ENCODE data around the gene ERG.

Gene ERG

GRCh38 chr21:38499296-38499695, 1.0 kb upstream of the ERG start:
- no peak for DNase-seq (ENCODE audit: low spot score)

- no peak for DNase-seq (ENCODE audit: low spot score)
These were observed 2.1 kb downstream of the ERG start for GRCh38 chr21:38496224-38496623.

GRCh38 chr21:38495696-38496095, 2.6 kb downstream of the ERG start:
- no peak for DNase-seq (ENCODE audit: low spot score)

GRCh38 chr21:38495242-38495641, 3.0 kb downstream of the ERG start:
- DNase-seq (ENCODE audit: low spot score), result no peak

- DNase-seq (ENCODE audit: low spot score), result no peak
These were observed 3.6 kb downstream of the ERG start for GRCh38 chr21:38494703-38495102.

GRCh38 chr21:38494251-38494642, 4.0 kb downstream of the ERG start:
- no peak for DNase-seq (ENCODE audit: low spot score)

DNA sequence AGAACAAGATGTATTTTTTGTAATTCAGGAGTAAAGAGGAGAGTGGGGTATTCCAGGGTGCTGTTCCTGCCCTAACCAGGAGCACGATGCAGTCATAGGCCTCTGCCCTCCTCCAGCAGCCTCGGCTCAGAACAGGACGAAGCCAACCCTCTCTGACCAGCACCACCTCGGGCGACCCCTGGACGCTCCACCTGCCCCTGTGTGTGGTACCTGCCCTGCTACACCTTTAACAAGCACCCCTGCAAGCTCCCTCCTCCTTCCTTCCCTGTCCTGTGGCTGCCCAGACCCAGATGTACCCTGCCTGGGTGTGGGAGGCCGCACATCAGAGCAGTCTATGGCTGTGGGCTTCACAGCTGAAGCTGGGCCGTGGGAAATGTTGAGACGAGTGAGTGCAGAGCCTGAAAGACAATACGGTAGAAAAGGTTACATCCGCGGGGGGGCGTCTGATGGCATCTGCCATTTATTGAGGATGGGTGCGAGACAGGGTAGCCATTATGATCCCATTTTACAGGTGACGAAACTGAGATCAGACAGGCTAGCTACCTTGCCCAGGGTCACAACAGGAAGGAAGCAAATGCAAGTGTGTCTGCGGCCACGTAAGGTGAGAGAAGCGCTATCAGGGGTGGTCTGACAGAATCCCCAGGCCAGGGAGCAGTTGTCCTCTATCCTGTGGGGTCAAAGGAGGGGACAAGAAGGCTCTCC, 4.6 kb downstream of the ERG start:
- no peak for DNase-seq (ENCODE audit: low spot score)

DNA sequence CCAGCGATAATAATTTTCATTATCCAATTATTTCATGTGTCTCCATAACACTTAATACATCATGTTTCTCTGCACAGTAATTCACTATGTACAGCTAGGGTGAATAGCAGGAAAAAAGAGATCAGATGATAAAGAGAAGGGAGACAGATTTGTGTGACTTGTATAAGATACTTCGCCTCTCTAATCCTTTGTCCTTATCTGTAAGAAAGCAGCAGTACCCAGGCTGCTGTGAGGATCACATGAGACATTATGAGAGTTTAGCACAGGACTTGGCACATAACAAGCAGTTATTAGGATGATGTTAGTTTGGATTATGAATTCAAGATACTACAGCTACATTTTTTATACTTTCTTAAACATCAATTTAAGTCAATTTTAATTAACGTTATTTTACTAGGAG, 6.3 kb downstream of the ERG start:
- no peak for DNase-seq (ENCODE audit: low spot score)

GRCh38 chr21:38491536-38491935, 6.7 kb downstream of the ERG start:
- DNase-seq (ENCODE audit: low spot score), result no peak

DNA sequence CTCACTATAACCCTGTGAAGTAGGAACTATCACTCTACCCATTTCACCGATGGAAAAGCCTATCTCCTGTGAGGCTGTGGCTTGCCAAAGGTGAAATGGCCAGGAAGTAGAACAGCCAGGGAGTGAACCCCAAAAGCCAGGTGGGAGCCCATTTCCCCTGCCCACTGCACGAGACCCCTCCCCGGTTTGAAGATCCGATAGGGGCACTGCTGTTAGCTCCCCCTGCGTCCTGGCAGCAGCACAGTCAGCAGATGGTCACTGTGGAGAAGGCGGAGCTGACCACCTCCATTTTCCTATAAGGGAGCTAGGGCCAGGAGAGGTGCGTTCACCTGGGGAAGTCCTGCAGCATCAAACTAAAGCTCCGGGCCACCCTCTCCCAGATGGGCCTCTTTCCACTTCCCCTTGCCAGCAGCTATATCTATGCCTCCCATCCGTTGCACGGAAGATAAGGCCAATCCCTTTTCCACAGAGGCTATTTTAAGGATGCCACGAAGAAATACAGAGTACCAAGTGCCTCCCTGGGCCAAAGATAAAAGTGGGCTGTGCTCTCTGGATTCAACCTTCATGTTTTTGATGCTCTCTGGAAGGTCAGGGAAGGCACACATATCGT, 7.8 kb downstream of the ERG start:
- no peak for DNase-seq (ENCODE audit: low spot score)

GRCh38 chr21:38489729-38490128, 8.5 kb downstream of the ERG start:
- DNase-seq (ENCODE audit: low spot score), result no peak

GRCh38 chr21:38489271-38489652, 9.0 kb downstream of the ERG start:
- no peak for DNase-seq (ENCODE audit: low spot score)

- DNase-seq (ENCODE audit: low spot score), result no peak
These were observed 9.5 kb downstream of the ERG start for GRCh38 chr21:38488640-38489270.

DNA sequence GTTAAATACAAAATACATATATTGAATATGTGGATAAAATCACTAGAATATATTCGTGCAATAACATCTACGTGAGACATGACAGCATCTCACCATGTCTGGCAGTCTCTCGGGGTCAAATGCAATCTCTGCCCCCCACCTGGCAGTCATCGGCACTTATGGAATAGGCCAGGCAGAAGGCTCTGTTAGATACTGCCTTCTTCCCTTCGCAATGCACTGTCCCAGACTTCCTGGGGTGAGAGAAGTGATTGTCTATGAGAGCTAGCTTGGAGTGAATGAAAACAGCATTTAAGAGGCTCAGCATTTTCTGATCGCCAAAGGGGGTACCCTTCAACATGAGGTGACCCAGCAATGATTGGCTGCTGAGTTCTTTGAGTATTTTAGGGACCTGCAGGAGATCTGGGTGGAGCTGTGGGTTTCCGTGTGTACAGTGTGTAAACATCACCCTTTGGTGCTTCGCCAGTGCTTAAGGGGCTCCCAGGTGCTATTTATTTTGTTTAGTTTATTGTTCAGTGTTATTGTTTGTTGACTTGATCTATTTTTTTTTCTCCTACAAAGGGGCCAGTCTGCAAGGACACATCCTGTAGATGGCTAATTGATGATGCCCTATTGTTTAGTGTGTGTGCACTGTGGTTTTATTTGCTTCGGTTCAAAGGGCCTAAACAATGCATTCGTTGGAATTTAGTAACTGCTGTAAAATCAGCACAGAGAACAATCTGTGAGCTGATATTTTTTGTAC, 10.2 kb downstream of the ERG start:
- no peak for DNase-seq (ENCODE audit: low spot score)

DNA sequence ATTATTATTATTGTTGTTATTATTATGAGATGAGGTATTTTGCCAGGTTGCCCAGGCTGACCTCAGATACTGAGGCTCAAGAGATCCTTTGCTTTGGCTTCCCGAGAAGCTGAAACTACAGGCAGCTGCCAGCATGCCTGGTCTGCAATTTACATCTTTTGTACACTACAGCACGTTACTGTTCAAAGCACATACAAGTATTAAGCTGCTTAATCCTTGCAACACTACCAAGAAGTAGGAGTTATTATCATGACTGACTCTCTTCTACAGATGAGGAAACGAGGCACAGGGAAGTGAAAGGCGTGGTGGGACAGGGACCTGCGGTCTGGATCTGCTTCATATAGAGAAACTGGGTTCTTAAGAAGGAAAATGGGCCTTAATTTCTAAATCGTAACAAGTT, 11.6 kb downstream of the ERG start:
- DNase-seq (ENCODE audit: low spot score), result no peak

DNA sequence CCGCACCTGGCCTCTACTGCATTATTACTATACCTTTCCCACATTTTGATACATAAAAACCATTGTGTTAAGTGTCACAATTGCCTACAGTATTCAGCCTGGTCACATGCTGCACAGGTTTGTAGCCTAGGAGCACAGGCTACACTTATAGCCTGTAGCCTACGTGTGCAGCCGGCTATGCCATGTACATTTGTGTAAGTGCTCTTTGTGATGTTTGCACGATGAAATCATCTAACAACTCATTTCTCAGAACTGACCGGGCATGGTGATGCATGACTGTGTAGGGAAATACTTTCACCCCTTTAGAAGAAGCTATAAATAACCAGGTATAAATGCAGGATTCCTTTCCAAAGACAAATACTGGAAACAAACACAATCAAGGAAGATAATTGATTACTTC, 12.1 kb downstream of the ERG start:
- DNase-seq (ENCODE audit: low spot score), result no peak

DNA sequence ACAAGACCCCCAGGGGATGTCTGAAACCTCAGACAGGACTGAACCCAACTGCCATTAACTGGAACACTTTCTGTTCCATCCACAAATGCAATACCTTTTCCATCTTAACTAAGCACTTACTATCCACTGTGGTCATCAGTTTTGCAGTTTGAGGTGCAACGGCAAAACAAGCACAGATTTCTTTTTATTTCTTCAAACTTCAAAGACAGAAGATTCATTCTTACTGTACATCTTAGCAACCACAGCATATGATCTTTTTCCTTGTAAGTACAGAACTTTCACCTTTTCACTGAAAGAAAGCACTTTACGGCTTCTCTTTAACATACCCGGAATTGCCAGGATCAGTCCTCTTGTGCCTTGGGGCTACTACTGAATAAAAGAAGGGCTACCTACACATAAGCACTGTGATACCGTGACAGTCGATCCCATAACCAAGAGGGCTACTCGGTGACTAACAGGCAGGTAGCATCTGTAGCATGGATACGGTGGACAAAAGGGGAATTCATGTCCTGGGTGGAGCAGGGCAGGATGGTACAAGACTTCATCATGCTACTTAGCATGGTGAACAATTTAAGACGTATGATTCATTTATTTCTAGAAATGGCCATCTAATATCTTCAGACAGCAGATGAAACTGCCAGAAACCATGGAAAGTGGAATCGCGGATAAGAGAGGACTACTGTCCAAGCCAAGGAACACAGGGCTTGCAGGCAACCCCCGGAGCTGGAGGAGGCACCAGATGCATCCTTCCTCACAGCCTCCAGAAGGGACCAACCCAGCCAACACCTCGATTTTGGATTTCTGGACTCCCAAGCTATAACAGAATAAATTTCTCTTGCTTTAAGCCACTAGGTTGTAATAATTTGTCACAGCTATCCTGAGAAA, 18.4 kb downstream of the ERG start:
- no peak for DNase-seq (ENCODE audit: low spot score)

DNA sequence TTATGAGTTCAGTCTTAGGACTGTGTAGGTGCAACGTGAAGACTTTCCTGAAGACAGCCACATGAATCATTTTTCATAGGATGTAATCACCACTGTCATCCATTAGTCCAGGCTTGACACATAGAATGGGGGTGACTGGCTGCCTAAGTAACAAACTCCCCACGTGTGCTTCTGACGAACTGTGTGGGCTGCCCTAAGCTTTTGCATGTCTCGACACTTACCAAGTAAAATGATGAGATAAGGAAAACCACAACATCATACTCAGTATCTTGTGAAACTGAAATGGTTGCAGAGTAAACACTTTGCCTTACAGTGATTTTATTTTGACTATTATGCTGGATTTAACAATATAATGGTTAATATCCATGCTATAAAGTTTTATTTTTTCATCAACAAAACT, 19.5 kb downstream of the ERG start:
- DNase-seq (ENCODE audit: low spot score), result no peak

DNA sequence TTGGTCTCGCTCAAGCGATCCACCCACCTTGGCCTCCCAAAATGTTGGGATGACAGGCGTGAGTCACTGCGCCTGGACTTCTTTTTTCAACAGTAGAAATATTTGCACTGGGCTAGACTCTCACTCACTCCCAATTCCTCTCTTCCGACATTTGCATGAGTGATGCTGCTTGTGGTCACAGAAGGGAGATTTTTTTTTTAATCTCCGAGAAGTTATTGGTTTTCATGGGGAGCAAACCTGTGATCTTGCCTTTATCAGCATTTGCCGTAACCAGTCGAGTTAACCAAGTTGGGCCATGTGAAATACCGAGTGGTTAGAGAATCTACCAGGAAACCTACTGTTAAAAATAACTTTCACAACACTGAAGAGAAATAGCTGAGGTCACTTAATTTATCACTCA, 21.1 kb downstream of the ERG start:
- DNase-seq (ENCODE audit: low spot score), result no peak

GRCh38 chr21:38476385-38476784, 21.9 kb downstream of the ERG start:
- no peak for DNase-seq (ENCODE audit: low spot score)

DNA sequence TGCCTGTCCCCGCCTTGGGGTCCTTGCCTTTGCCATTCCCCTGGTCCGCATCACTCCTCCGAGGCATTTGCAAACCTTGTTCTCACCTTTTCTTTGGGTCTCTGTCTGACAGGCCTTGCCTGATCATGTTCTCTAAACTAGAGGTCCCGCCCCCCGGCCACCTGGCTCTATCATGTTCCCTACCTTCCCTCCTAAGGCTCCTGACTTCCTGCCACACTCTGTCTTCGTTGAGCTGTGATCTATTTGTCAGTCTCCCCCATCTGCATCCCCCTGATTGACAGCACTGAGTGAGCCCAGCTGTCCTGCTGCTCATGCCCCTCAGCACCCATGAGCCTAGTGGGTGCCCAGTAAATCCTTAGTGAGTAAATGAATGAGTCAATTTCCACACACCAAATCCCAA, 22.8 kb downstream of the ERG start:
- DNase-seq (ENCODE audit: low spot score), result no peak

GRCh38 chr21:38474796-38475195, 23.5 kb downstream of the ERG start:
- DNase-seq (ENCODE audit: low spot score), result no peak

Measured in putamen (tissue), 1 donor.